Stimulated activated CD4-positive, alpha-beta T cell treated with anti-CD3 and anti-CD28 coated beads, Interleukin-1b, Interleukin-23, amount 100 ng/mL, for 24 hours (primary cell): ENCODE results near the gene C4B.
"Not testable (repeated sequence)": the region's sequence is repeated elsewhere in the genome, so short reads cannot be mapped to it uniquely, and the experiment has no call there.

Source experiments
- DNase-seq, 4 experiments: peaks; one replicate each; pipeline ENCODE4 v3.0.0-alpha.2; 2020; ENCODE audit warnings: low read depth in 4 of 4, low spot score in 1 of 4

The C4B gene

DNA sequence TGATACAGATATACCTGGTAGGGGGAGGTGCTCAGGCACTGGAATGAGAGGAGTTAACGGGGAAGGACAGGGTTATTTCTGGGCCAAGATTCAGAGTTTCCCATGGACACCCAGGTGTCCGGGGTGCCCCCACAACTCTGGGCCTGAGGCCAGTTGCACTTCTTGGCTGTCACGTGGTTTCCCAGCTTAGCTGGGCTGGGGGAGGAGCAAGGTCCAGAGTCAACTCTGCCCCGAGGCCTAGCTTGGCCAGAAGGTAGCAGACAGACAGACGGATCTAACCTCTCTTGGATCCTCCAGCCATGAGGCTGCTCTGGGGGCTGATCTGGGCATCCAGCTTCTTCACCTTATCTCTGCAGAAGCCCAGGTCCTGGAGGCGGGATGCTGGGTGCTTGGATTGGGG, at the start of gene C4B:
Gene C4B (plus strand): TSS at position 249 of the 400 bp plus-strand sequence. CDS start 51 bp downstream, at position 300.
- not testable (repeated sequence) for DNase-seq

DNA sequence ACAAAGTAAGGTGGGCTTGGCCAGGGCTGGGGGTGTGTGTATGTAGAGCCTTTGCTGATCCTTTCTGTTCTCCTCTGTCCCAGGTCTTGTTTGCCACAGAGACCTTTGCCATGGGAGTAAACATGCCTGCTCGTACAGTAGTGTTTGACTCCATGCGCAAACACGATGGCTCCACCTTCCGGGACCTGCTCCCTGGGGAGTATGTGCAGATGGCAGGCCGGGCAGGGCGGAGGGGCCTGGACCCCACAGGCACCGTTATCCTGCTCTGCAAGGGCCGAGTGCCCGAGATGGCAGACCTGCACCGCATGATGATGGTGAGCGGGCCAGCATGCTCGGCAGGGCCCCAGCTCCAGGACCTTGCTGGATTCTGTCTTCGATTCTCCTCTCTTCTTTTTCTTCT, 48.9 kb upstream of the C4B start:
- no peak for DNase-seq

DNA sequence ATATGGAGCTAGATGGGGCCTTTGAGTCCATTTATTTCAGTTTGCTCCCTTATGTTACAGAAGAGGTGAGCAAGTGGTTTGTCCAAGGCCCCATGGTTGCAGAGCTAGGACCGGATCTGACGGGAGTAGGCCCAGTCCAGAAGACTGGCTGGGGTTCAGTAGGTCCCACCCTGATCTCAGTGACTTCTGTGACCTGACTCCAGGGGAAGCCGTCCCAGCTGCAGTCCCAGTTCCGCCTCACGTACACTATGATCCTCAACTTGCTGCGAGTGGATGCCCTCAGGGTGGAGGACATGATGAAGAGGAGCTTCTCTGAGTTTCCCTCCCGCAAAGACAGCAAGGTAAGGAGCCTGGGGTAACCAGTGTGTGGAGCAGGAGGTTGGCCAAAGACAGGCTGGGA, 48.1 kb upstream of the C4B start:
- no peak for DNase-seq

- DNase-seq, result no peak
These were observed 47.3 kb upstream of the C4B start for GRCh38 chr6:31966997-31967925.

GRCh38 chr6:31967926-31968320, 46.7 kb upstream of the C4B start:
- DNase-seq, result no peak

DNA sequence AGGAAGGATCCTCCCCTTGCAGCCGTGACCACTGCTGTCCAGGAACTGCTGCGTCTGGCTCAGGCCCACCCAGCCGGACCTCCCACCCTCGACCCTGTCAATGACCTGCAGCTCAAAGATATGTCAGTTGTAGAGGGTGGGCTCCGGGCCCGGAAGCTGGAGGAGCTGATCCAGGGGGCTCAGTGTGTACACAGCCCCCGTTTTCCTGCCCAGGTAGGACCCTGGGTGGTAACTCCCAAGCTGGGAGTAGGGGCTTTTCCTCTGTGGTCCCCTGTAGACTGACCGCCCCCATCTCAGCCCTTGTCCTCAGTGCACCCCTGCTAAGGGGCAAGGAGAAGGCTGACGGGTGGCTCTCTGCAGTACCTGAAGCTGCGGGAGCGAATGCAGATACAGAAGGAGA, 46.3 kb upstream of the C4B start:
- DNase-seq, result no peak

- no peak for DNase-seq
These were observed 45.5 kb upstream of the C4B start for GRCh38 chr6:31968791-31969711.

- no peak for DNase-seq
These were observed 44.6 kb upstream of the C4B start for GRCh38 chr6:31969712-31970603.

DNA sequence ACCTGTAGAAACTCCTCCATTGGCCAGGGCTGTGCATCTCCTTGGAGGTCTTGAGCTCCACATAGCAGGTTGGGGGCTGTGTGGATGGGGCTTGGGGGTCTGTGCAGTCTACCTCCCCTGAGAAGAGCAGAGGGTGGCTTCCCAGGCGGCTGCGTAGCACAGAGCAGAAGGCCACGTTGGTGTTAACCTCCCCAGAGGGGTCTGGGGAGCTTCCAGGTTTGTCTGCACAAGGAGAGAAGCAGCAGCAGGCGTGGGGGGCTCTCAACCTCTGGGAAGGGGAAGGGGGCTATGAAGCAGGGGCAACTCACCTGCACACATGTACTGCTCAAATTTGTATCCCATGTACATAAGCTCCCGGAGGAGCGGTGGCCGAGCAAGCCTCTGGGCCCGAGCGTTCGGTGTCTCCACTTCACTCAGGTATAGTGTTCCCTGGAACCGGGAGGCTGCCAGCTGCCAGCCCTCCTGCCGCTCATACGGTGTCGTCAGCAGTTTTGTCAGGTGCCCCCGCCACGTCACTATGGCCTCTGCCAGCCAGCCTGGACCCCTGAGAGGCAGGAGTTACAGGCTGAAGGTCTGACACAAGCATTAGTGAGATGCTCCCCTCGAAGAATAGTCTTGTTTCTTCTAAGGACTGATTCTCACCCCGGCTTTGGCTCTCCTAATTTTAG, 43.9 kb upstream of the C4B start:
- no peak for DNase-seq

DNA sequence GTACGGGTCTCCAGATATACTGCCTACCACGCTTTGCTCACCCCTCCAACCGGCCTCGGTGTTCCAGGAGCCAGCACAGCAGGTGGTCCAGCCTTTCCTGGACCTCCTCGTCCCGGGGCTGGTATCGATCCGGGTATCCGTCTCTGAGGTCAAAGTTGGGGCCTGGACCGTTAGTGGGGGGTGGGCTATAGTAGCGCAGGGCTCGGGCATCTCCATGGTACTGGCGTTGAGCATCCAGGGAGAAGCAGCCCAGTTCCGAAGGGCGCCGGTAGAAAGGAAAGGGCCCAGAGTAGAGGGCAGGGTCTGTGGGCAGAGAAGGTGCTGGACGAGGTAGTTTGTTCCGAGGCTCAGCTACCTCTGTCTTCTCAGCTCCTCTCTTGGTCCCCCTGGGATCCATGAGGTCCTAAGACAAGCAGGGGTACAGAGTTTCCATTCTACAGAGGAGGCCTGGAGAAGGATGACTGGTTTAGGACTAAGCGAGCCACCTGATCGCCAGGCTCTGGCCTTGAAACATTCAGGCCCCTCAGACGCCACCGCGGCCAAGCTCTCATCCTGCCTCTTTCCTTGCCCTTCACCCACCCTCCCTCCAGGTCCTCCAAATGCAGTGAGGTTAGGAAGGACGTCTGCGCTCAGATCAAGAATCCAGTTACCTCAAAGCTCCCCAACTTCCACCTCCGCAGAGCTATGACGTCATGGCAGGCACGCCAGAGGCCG, 43.2 kb upstream of the C4B start:
- no peak for DNase-seq

GRCh38 chr6:31971993-31972708, 42.4 kb upstream of the C4B start, which contains the start of gene DXO:
Gene DXO, minus strand, starts transcription at chr6:31972138. Its CDS starts 463 bp downstream, at chr6:31971675.
- DNase-seq, result peak; percentile 94 to 97 (median 96)

GRCh38 chr6:31972709-31973350, 41.8 kb upstream of the C4B start:
- DNase-seq, result no peak

DNA sequence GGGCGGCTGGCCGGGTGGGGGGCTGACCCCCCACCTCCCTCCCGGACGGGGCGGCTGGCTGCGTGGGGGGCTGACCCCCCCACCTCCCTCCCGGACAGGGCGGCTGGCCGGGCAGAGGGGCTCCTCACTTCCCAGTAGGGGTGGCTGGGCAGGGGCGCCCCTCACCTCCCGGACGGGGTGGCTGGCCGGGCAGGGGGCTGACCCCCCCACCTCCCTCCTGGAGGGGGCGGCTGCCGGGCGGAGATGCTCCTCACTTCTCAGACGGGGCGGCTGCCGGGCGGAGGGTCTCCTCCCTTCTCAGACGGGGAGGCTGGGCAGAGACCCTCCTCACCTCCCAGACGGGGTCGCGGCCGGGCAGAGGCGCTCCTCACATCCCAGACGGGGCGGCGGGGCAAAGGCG, 38.5 kb upstream of the C4B start:
- DNase-seq, result not testable (repeated sequence)

DNA sequence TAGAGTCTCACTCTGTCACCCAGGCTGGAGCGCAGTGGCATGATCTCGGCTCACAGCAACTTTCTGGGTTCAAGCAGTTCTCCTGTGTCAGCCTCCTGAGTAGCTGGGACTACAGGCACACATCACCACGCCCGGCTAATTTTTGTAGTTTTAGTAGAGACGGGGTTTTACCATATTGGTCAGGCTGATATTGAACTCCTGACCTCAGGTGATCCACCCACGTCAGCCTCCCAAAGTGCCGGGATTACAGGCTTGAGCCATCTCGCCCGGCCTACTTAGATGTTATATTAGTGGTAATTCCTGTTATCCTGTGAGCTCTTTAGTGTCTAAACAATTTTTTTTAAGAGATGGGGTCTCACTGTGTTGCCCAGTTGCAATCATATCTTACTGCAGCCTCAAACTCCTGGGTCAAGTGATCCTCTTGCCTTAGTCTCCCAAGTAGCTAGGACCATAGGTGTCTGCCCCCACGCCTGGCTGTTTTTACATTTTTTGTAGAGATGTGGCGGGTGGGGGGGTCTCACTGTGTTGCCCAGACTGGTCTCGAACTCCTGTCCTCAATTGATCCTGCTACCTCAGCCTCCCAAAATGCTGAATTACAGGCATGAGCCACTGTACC, 36.7 kb upstream of the C4B start:
- no peak for DNase-seq

GRCh38 chr6:31978831-31979230, 35.8 kb upstream of the C4B start:
- DNase-seq, result no peak

DNA sequence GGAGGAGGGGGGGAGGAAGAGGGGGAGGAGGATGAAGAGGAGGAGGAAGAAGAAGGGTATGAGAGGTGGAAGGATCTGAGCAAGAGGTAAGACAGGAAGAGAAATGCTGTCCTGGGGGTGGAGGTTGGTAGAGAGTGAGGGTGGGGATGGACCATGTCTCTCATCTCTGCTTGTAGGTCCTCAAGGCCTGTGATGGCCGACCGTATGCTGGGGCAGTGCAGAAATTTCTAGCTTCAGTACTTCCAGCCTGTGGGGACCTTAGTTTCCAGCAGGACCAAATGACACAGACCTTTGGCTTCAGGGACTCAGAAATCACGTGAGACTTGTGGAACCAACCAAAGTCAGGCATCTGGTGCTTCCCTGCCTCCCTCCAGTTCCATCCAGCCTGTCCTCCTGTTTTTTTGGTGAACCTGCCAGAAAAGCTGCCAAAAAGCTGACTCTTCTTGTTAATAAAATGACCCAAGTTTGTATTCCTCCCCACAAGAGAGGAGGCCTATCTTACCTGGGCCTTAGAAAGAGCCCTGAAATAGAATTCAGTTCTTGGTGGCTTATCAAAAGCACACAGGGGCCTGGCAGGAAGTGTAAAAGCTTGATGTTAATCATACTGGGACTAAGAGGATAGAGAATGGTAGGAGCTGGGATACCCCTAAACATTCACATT, 35.2 kb upstream of the C4B start:
- no peak for DNase-seq

DNA sequence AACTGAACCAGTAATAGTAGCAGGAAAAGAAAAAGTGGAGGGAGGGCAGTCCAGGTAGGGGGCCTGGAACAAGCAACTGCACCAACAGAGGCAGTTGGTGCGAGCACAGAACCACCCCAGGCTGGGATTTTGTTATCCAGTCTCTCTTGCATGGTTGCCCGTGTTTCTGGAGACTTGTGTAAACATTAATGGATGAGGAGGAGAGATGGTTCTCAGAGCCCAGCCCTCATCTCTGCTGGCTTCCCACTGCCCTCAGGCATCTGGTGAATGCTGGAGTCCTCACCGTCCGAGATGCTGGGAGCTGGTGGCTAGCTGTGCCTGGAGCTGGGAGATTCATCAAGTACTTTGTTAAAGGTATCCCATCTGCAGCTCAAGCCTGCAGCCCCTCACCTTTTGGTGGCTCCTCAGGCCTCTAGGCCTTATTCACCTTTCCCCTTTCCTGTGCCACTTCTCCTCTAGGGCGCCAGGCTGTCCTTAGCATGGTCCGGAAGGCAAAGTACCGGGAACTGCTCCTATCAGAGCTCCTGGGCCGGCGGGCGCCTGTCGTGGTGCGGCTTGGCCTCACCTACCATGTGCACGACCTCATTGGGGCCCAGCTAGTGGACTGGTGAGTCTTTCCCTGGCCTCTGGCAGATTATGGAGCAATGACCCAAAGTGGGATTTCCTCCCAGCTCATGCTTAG, 34.3 kb upstream of the C4B start:
- not testable (repeated sequence) for DNase-seq
